K562 (cell line): ENCODE data around the gene TMEM245. TPM values are rescaled to one million over a fixed set of nuclear protein-coding genes. Genes with fewer than 3 reads are reported as not detected.

Experiments used
- ATAC-seq: fragments of 200-7000 bp; cut with Tn5 transposase; 3 replicates; pipeline ENCODE4 v1.9.1; 2020; ENCODE audit warnings: moderate library complexity
- BruUV-seq: library from RNA; stranded (reverse); fragments of 400-500 nt; replicated peaks from 2 replicates; lab custom pipeline; 2021; lab: Mats Ljungman, UMichigan
- CTCF ChIA-PET: fragments of 300-600 bp; formaldehyde crosslinking; extraction: SDS; loops from one replicate; lab custom pipeline; 2021; ENCODE audit warnings: low intra/inter-chr PET ratio; lab: Yijun Ruan, JAX
- POLR2A ChIA-PET: fragments of 300-600, 350-650 bp; sonication (Branson Sonifier 250); formaldehyde crosslinking; extraction: SDS; loops from one replicate; lab custom pipeline; 2021; ENCODE audit warnings: antibody characterized with exemption, inconsistent platforms; lab: Yijun Ruan, JAX
- DNase-seq, 4 experiments: peaks; one replicate each; pipeline versions ENCODE4 v3.0.0 to v3.0.0-alpha.2; 2011 to 2018; ENCODE audit warnings: low spot score in 3 of 4, mixed read lengths in 3 of 4; ENCODE audit errors: extremely low read depth in 1 of 4
- FAIRE-seq: peaks from 2 replicates; lab custom pipeline; 2011; peaks lifted over from hg19 to GRCh38; lab: Jason Lieb, UNC
- H2AFZ ChIP-seq: 2 replicates; pipeline ENCODE4 v1.6.0; 2011; ENCODE audit warnings: low read depth, low read length, control low read depth, inconsistent platforms
- H3K27ac ChIP-seq: fragments of 200-600 bp; 3 replicates; pipeline ENCODE4 v1.8.0; 2011; ENCODE audit warnings: low read depth, mild to moderate bottlenecking, control low read depth, inconsistent platforms, low read length, moderate library complexity, mixed read lengths; ENCODE audit errors: extremely low read depth
- H3K27me3 ChIP-seq, 2 experiments: fragments of 300-600 bp in 1 of 2; 2 replicates in 1 of 2; 3 replicates in 1 of 2; pipeline versions ENCODE4 v1.6.0 to v1.8.0; 2011; ENCODE audit warnings: inconsistent platforms in 2 of 2, low read length in 2 of 2, mild to moderate bottlenecking in 1 of 2, mixed read lengths in 1 of 2, moderate library complexity in 1 of 2; ENCODE audit not compliant: control insufficient read depth in 2 of 2, insufficient read depth in 2 of 2
- H3K36me3 ChIP-seq: fragments of 300-600 bp; 3 replicates; pipeline ENCODE4 v1.8.0; 2011; ENCODE audit warnings: mild to moderate bottlenecking, low read length, inconsistent platforms; ENCODE audit not compliant: control insufficient read depth, insufficient read depth
- H3K4me1 ChIP-seq, 2 experiments: fragments of 200-600 bp in 1 of 2; replicated peaks in 1 of 2; 2 replicates in 1 of 2; 3 replicates in 1 of 2; pipeline versions ENCODE4 v1.5.1 to v1.8.0; 2011; ENCODE audit warnings: inconsistent platforms in 2 of 2, low read length in 2 of 2, mild to moderate bottlenecking in 1 of 2, mixed read lengths in 1 of 2, moderate library complexity in 1 of 2; ENCODE audit not compliant: control insufficient read depth in 2 of 2, insufficient read depth in 2 of 2
- H3K4me2 ChIP-seq: 2 replicates; pipeline ENCODE4 v1.6.1; 2011; ENCODE audit warnings: low read length, control low read depth, inconsistent platforms, mixed read lengths; ENCODE audit not compliant: insufficient read depth
- H3K4me3 ChIP-seq: fragments of 200-600 bp; sonication (generic), shearing (Covaris generic); 2 replicates; pipeline ENCODE4 v1.5.1; 2016; ENCODE audit warnings: control low read depth, inconsistent platforms
- H3K79me2 ChIP-seq: fragments of 200-600 bp; 3 replicates; pipeline ENCODE4 v1.8.0; 2011; ENCODE audit warnings: low read length, inconsistent platforms; ENCODE audit not compliant: control insufficient read depth, insufficient read depth
- H3K9ac ChIP-seq, 2 experiments: 2 replicates each; pipeline versions ENCODE4 v1.6.0 to v1.6.1; 2011; ENCODE audit warnings: low read depth in 2 of 2, low read length in 2 of 2, control low read depth in 1 of 2, inconsistent platforms in 1 of 2, mild to moderate bottlenecking in 1 of 2, mixed read lengths in 1 of 2; ENCODE audit not compliant: insufficient read depth in 1 of 2
- H3K9me1 ChIP-seq: one replicate; pipeline ENCODE4 v1.6.0; 2011; ENCODE audit warnings: inconsistent platforms, mild to moderate bottlenecking, low read length, moderate library complexity; ENCODE audit not compliant: control insufficient read depth, insufficient read depth
- H3K9me3 ChIP-seq: replicated peaks from 2 replicates; pipeline ENCODE4 v1.5.1; 2011; ENCODE audit warnings: low read depth, low read length, inconsistent platforms; ENCODE audit not compliant: control insufficient read depth, insufficient read depth
- H4K20me1 ChIP-seq: replicated peaks from 2 replicates; pipeline ENCODE4 v1.6.1; 2011; ENCODE audit warnings: low read length, inconsistent platforms, mixed read lengths; ENCODE audit not compliant: control insufficient read depth, insufficient read depth
- CREB5 ChIP-seq: fragments of 250-450 bp; sonication (Bioruptor Pico); IDR thresholded peaks from 2 replicates; pipeline ENCODE4 v1.5.0; 2020; ENCODE audit warnings: mild to moderate bottlenecking
- DACH1 ChIP-seq: fragments of 450-650 bp; IDR thresholded peaks from 2 replicates; pipeline ENCODE4 v1.6.1; 2018; ENCODE audit not compliant: partially characterized antibody
- ESRRB ChIP-seq: fragments of 250-450 bp; sonication (Bioruptor Pico); IDR thresholded peaks from 2 replicates; pipeline ENCODE4 v1.5.0; 2020; ENCODE audit warnings: mild to moderate bottlenecking, moderate library complexity, borderline replicate concordance
- HES1 ChIP-seq: fragments of 450-650 bp; IDR thresholded peaks from 2 replicates; pipeline ENCODE4 v1.6.1; 2016; ENCODE audit warnings: low read depth, mild to moderate bottlenecking, moderate library complexity
- MXD1 ChIP-seq: fragments of 250-450 bp; sonication (Bioruptor Pico); IDR thresholded peaks from 2 replicates; pipeline ENCODE4 v1.8.0; 2021; ENCODE audit warnings: borderline replicate concordance, mild to moderate bottlenecking, moderate library complexity; ENCODE audit not compliant: poor library complexity, severe bottlenecking
- NFIC ChIP-seq: fragments of 450-650 bp; IDR thresholded peaks from 2 replicates; pipeline ENCODE4 v1.6.1; 2017; ENCODE audit warnings: mild to moderate bottlenecking, inconsistent platforms
- NFYB ChIP-seq: IDR thresholded peaks from 2 replicates; pipeline ENCODE4 v1.6.1; 2011; ENCODE audit warnings: mild to moderate bottlenecking, moderate library complexity; ENCODE audit not compliant: insufficient read length; ENCODE audit errors: extremely low read depth
- RAD21 ChIP-seq, 2 experiments: fragments of 250-450 bp in 1 of 2; fragments of 450-650 bp in 1 of 2; sonication (Bioruptor Pico) in 1 of 2; formaldehyde crosslinking in 1 of 2; IDR thresholded peaks in 1 of 2; conservative IDR thresholded peaks in 1 of 2; 2 replicates each; pipeline versions ENCODE4 v1.4.0 to v1.8.0; 2020 to 2022; ENCODE audit warnings: mild to moderate bottlenecking in 2 of 2, moderate library complexity in 1 of 2
- ZBTB8A ChIP-seq: fragments of 450-650 bp; IDR thresholded peaks from 2 replicates; pipeline ENCODE4 v1.6.1; 2018; ENCODE audit warnings: mild to moderate bottlenecking, moderate library complexity; ENCODE audit not compliant: partially characterized antibody
- ZEB2 ChIP-seq: fragments of 450-650 bp; IDR thresholded peaks from 2 replicates; pipeline ENCODE4 v1.6.1; 2016
- ZNF764 ChIP-seq: fragments of 250-450 bp; sonication (Bioruptor Pico); IDR thresholded peaks from 2 replicates; pipeline ENCODE4 v1.4.0; 2020; ENCODE audit warnings: low read depth, mild to moderate bottlenecking, moderate library complexity
- WGBS: fragments of 100-300 bp; shearing (Covaris generic); methylation state at CpG from one replicate; pipeline ENCODE4 v1.1.6; 2016; ENCODE audit warnings: low coverage, mixed read lengths; ENCODE audit not compliant: insufficient coverage; ENCODE audit errors: missing lambda C conversion rate; 5-methylcytosine and 5-hydroxymethylcytosine counted together
- in situ Hi-C: fragments of 300-500 bp; cut with MboI; formaldehyde crosslinking; loops from 4 replicates; pipeline ENCODE4 v1.15.0; 2018; ENCODE audit warnings: inconsistent platforms, mixed read lengths
- intact Hi-C: fragments of 100-400 bp; cut with micrococcal nuclease; formaldehyde crosslinking; loops from 2 replicates; pipeline ENCODE4 v1.14.2; 2022
- polyA plus RNA-seq, 8 experiments: library from polyadenylated mRNA; depleted of rRNA in 4 of 8; stranded (reverse) in 5 of 8; unstranded in 3 of 8; fragments of >200 nt; fragmentation: Nextera tagmentation in 2 of 8; fragmentation: Illumina TruSeq in 1 of 8; extraction: Ambion mirVana in 2 of 8; extraction: Trizol in 1 of 8; gene quantifications; 2 replicates each; pipeline versions ENCODE4 v1.2.1 to v1.2.3, GENCODE V29; 2011 to 2014; ENCODE audit warnings: inconsistent platforms in 1 of 8, missing spikeins in 1 of 8
- total RNA-seq, 7 experiments: library from RNA; depleted of rRNA in 6 of 7; stranded (reverse); fragments of >200 nt in 6 of 7; fragmentation: Illumina TruSeq in 2 of 7; extraction: Trizol in 2 of 7; gene quantifications; 2 replicates each; pipeline versions ENCODE4 v1.2.1 to v1.2.3, GENCODE V29; 2011 to 2021; ENCODE audit warnings: low replicate concordance in 1 of 7
- TF ChIP-seq, protein P1 (sequence below): sonication (generic); formaldehyde crosslinking; IDR thresholded peaks from 2 replicates; pipeline ENCODE4 v1.8.0; 2022; ENCODE audit warnings: missing genetic modification reagents, mild to moderate bottlenecking, borderline replicate concordance

Gene TMEM245
- total and polyA plus RNA-seq, 9 of the 15 experiments (the other 6 are each of a cell fraction or from before 2014, with no cell fraction given), result 8.5 to 43.2 (median 24.3) TPM

- peaks cover 84% of the 10 kb centered on the region for H3K36me3 ChIP-seq
- no peak for DNase-seq
- 71% methylated on average over 2 of the region's 2 CpGs for WGBS
- no peak overlapping the region for H2AFZ ChIP-seq
- no peaks in the 10 kb centered on the region for H3K27me3 ChIP-seq
- BruUV-seq, result no TSS peak
- in situ Hi-C loops, result no loop called here
- ATAC-seq, result no peak
- ChIA-PET CTCF (no interaction called here), POLR2A (no interaction called here)
- no peaks in the 10 kb centered on the region for H3K79me2 ChIP-seq
- H3K4me2 ChIP-seq, result no peak overlapping the region
- H3K4me1 ChIP-seq, result no peaks in the 10 kb centered on the region
- no peak overlapping the region for H3K27ac ChIP-seq
- intact Hi-C loops, result no loop called here
- no peak overlapping the region for H3K9ac ChIP-seq
- H3K4me3 ChIP-seq, result no peak overlapping the region
- H3K9me1 ChIP-seq, result no peaks in the 10 kb centered on the region
- H3K9me3 ChIP-seq, result no peaks in the 10 kb centered on the region
- TF ChIP-seq NFIC (no peak), RAD21 (CRISPR knock-in tag; conservative IDR thresholded peaks at IDR 0.05 in 1 of 2, IDR thresholded peaks at IDR 0.05 in 1 of 2) (no peak), CREB5 (CRISPR knock-in tag) (no peak), ZEB2 (no peak), NFYB (no peak), DACH1 (no peak), HES1 (no peak), ZBTB8A (no peak), ZNF764 (no peak), ESRRB (CRISPR knock-in tag) (no peak), MXD1 (CRISPR knock-in tag) (no peak)
- TF ChIP-seq, protein P1, sequence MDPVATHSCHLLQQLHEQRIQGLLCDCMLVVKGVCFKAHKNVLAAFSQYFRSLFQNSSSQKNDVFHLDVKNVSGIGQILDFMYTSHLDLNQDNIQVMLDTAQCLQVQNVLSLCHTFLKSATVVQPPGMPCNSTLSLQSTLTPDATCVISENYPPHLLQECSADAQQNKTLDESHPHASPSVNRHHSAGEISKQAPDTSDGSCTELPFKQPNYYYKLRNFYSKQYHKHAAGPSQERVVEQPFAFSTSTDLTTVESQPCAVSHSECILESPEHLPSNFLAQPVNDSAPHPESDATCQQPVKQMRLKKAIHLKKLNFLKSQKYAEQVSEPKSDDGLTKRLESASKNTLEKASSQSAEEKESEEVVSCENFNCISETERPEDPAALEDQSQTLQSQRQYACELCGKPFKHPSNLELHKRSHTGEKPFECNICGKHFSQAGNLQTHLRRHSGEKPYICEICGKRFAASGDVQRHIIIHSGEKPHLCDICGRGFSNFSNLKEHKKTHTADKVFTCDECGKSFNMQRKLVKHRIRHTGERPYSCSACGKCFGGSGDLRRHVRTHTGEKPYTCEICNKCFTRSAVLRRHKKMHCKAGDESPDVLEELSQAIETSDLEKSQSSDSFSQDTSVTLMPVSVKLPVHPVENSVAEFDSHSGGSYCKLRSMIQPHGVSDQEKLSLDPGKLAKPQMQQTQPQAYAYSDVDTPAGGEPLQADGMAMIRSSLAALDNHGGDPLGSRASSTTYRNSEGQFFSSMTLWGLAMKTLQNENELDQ (CRISPR knock-in tag), result no peak
- FAIRE-seq, result no peak
- H4K20me1 ChIP-seq, result no peaks in the 10 kb centered on the region
These were observed 56.0 kb downstream of the TMEM245 start for GRCh38 chr9:109063760-109064159.
